ENCODE measurements around the gene AGBL4.

The AGBL4 gene

DNA sequence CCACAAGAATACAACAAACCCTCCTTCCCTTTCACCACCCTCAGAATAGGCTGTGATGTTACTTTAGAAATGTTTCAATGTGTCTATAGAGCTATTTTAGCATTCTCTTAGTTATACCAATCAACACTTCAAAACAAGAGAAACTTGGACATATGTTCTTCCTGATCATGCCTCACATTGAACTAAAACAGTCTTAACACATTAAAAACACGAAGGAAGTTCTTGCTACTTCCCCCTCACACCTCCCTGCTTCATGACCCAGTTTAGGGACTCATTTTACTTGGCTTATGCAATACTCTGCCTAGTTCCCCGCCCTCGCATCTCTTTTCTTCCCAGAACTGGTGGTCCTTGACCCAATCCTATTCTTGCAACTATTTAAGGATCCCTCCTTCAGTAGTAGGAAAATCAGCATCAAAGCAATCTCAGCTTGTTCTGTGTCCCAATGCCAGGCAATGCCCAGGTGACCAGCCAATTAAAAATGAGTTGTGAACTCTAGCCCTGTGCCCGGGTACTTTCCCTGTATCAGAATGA is 838.2 kb downstream of the AGBL4 start:
- no peak for DNase-seq (ENCODE audit: low read depth in 2 of 2)

- no peak for DNase-seq (ENCODE audit: low read depth in 2 of 2)
Measured at GRCh38 chr1:49183489-49183888, 840.3 kb downstream of the AGBL4 start.

DNA sequence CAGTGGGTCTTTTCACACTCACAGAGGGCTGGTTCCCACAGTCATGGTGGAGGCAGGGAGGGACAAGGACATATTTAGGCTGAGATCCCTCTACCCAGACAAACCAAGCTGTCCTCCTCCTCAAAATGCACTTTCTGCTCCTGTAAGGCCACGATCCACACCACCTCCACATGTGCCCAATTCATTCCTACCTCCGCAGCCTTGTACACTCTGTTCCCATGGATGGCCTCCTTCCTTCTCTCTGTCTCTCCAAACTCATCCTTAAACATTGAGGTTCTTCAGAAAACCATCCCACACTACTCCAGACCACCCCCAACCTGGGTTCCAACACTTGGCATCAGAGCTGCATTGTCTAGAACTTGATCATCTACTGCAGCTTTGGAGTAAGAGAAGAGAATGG is 842.7 kb downstream of the AGBL4 start:
- no peak for DNase-seq (ENCODE audit: low read depth in 2 of 2)

- DNase-seq (ENCODE audit: low read depth in 2 of 2) = no peak
Measured at GRCh38 chr1:49171941-49172593, 851.7 kb downstream of the AGBL4 start.

- DNase-seq (ENCODE audit: low read depth in 2 of 2) = no peak
Measured at GRCh38 chr1:49166031-49166430, 857.7 kb downstream of the AGBL4 start.

- DNase-seq (ENCODE audit: low read depth in 2 of 2) = no peak
Measured at GRCh38 chr1:49163031-49163430, 860.7 kb downstream of the AGBL4 start.

GRCh38 chr1:49160677-49161076 is 863.1 kb downstream of the AGBL4 start:
- no peak for DNase-seq (ENCODE audit: low read depth in 2 of 2)

- DNase-seq (ENCODE audit: low read depth in 2 of 2) = no peak
Measured at GRCh38 chr1:49136738-49137251, 887.0 kb downstream of the AGBL4 start.

- DNase-seq (ENCODE audit: low read depth in 2 of 2) = no peak
Measured at GRCh38 chr1:49125746-49126145, 898.0 kb downstream of the AGBL4 start.

GRCh38 chr1:49111931-49112330 is 911.8 kb downstream of the AGBL4 start:
- no peak for DNase-seq (ENCODE audit: low read depth in 2 of 2)

DNA sequence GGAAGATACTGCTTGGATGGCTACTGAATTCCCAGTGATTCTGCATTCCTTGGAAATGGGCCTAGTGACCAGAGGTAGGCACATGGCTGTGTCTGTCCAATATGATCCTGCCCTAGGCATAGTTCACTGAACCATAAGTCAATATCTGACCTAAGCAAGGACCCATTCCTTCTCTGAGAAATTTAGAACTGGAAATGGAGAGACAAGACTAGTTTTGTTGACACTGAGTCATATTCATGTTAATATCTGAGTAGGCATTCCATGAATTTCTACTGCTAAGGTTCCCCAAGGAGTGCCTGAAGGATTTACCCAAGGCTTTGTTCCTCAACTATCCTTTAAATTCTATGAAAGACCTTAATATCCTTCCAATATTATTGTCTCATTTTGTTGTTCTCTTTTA is 917.3 kb downstream of the AGBL4 start:
- no peak for DNase-seq (ENCODE audit: low read depth in 2 of 2)

- DNase-seq (ENCODE audit: low read depth in 2 of 2) = no peak
Measured at GRCh38 chr1:49104575-49104974, 919.2 kb downstream of the AGBL4 start.

GRCh38 chr1:49102752-49103151 is 921.0 kb downstream of the AGBL4 start:
- DNase-seq (ENCODE audit: low read depth in 2 of 2) = no peak

DNA sequence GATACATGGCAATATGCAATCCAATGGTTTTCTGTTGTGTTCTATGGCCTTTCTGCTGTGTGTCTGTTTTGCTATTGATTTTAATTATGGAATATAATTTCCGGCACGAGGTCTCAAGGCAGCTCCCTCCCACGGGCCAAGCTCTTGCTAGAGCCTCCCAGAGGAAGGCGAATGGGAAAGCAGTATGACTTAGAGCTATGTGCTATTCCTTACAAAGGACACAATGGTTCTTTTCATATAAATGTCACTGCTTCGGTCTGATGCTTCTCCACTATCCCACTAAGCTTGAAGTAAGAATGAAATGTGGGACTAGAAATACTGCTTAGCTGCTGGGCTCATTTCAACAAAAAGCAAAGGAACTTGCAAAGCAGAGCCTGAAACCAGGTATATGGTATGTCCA is 924.9 kb downstream of the AGBL4 start:
- no peak for DNase-seq (ENCODE audit: low read depth in 2 of 2)

DNA sequence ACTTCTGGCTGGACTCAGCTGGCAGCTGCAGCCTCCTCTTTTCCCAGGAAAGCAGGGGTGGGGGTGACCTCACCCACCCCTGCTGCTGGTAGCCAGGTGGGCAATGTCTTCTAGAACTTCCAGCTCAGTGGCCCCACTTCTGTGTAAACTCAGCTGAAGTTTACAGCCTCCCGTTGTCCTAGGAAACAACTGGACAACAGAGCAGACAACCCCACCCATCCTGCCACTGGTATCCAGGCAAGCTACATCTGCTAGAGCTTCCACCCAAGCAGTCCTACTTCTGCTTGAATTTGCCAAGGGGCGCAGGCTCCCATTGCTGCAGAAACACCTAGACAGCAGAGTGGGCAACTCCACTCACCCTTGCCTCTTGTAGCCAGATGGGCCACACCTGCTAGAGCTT is 937.4 kb downstream of the AGBL4 start:
- no peak for DNase-seq (ENCODE audit: low read depth in 2 of 2)

DNA sequence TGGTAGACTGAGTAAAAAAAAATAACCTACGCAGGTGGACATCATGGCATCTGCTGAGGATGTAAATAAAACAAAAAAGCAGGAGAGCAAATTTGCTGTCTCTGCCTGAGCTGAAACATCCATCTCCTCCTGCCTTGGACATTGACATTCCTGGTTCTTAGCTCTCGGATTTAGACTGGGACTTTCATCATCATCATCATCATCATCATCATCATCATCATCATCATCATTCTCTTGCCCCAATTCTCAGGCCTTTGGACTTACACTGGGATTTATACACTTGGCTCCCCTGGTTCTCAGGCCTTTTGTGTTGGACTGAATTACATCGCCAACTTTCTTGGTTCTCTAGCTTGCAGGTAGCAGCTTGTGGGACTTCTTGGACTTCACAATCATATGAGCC is 938.7 kb downstream of the AGBL4 start:
- no peak for DNase-seq (ENCODE audit: low read depth in 2 of 2)

DNA sequence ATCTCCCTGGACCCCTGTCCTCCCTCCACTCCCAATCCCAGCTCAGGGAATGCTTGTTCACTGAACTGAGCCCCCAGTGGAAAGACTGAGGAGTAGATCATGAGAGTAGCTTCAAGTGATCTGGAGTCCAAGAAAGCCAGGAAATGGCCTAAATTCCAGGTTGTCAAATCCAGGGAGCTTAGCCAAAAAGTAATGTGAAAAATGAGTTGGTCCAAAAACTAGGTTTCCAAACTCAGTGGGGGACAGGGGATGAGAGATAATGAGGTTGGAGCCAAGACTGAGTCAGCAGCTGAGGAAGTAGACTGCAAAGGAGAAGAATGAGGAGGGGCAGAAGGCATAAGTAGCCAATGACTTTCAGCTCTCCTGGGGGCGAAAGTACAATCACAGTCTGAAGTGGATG is 963.0 kb downstream of the AGBL4 start:
- DNase-seq (ENCODE audit: low read depth in 2 of 2) = no peak

GRCh38 chr1:49059087-49059486 is 964.7 kb downstream of the AGBL4 start:
- no peak for DNase-seq (ENCODE audit: low read depth in 2 of 2)

GRCh38 chr1:49052102-49052501 is 971.7 kb downstream of the AGBL4 start:
- no peak for DNase-seq (ENCODE audit: low read depth in 2 of 2)

DNA sequence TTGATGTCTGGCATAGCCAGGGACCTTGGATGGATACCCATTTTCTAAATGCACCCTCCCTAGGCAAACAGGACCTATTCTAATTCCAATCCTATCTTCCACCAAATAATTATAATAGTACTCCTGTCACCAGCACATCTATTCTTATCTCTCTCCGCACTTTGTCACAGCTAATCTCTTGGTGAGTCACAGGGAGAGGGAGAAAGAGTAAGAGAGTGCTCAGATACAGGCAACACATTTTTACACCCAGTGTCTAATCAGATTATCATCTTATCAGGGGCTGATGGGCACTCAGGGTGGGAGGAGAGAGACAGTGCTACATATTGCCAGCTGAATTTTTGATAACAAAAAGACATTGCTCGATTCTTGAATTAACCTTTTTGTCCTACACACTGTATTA is 972.1 kb downstream of the AGBL4 start:
- DNase-seq (ENCODE audit: low read depth in 2 of 2) = no peak

- no peak for DNase-seq (ENCODE audit: low read depth in 2 of 2)
Measured at GRCh38 chr1:49050041-49050440, 973.7 kb downstream of the AGBL4 start.

DNA sequence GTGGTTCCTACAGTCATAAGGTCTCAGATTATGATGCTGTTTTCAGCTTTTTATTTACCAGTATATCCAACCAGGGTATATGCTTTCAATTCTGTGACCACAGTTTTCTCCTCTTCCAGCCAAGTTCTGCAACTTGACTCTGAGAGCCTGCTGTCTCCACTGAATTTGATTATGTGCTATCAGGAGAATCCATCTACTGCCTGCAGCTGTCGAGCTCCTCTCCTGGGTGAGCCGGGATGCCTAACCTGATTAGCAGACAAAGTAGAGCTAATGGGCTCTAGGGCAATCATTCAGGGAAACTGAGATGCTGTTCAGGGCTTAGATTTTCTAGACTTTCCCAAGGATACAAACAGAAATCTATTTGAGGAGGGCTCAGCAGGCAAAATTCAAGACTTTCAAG is 975.6 kb downstream of the AGBL4 start:
- no peak for DNase-seq (ENCODE audit: low read depth in 2 of 2)

- DNase-seq (ENCODE audit: low read depth in 2 of 2) = no peak
Measured at GRCh38 chr1:49046305-49046704, 977.4 kb downstream of the AGBL4 start.

GRCh38 chr1:49045371-49045770 is 978.4 kb downstream of the AGBL4 start:
- no peak for DNase-seq (ENCODE audit: low read depth in 2 of 2)
